GM12892 (cell line): ENCODE data around the gene IFT20.

Experiments used
- DNase-seq: peaks from one replicate; pipeline ENCODE4 v3.0.0; 2011; ENCODE audit not compliant: insufficient read length
- FAIRE-seq: peaks from 2 replicates; lab custom pipeline; 2011; peaks lifted over from hg19 to GRCh38; lab: Jason Lieb, UNC
- POLR2A ChIP-seq: IDR thresholded peaks from 2 replicates; pipeline ENCODE4 v1.6.1; 2011; ENCODE audit warnings: low read depth, low read length, control low read depth
- POLR2AphosphoS5 ChIP-seq: IDR thresholded peaks from 2 replicates; pipeline ENCODE4 v1.6.1; 2011; ENCODE audit warnings: low read depth, low read length, control low read depth
- TAF1 ChIP-seq: IDR thresholded peaks from 2 replicates; pipeline ENCODE4 v1.6.1; 2011; ENCODE audit warnings: low read depth, mild to moderate bottlenecking, control low read depth, low read length, borderline replicate concordance

Gene IFT20

DNA sequence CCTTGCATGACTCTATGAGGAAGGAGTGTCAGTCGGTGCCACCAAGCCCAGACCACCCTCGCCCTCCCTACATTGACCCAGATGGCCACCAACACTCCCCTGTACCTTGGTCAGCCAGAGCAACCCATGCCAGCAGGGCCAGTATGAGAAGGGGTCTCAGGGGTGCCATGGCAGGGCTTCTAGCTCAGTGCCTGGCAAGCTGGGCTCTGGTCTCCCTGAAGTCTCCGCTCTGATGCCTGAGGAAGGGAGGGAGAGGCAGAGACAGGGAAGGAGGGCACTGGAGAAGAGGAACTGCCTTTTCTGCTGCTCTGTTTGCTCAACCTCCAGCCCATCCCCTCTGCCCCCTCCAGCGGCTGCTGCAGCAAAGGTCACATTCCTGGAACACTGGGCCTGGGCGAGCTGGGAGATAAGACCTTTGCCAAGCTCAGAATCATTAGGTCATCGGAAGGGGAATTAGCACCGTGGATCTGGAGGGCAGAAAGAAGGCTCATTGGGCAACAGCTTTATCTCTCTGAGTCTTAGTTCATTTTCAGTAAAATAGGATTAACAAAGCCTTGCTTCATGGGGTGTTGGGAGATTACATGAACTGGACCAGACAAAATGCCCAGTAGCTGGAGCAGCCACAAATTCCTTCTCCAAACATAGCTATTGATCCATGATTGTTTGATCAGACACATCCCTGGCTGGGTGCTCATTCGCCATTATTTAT, 34.9 kb upstream of the IFT20 start, which contains the start of gene VTN:
Gene VTN (minus strand): TSS at position 273 of the 709 bp plus-strand sequence. CDS start 104 bp downstream, at position 169.
- no peak for TF ChIP-seq POLR2AphosphoS5
- TF ChIP-seq POLR2A, result no peak
- TF ChIP-seq TAF1, result no peak
- FAIRE-seq, result no peak
- no peak for DNase-seq

GRCh38 chr17:28369684-28370034, 34.4 kb upstream of the IFT20 start:
- FAIRE-seq (no peak), DNase-seq (no peak)
- TF ChIP-seq POLR2AphosphoS5 (no peak), TAF1 (no peak), POLR2A (no peak)

- no peak for TF ChIP-seq POLR2A
- no peak for TF ChIP-seq POLR2AphosphoS5
- TF ChIP-seq TAF1, result no peak
- no peak for FAIRE-seq
- DNase-seq, result no peak
Observed at GRCh38 chr17:28368915-28369683, 33.8 kb upstream of the IFT20 start.

DNA sequence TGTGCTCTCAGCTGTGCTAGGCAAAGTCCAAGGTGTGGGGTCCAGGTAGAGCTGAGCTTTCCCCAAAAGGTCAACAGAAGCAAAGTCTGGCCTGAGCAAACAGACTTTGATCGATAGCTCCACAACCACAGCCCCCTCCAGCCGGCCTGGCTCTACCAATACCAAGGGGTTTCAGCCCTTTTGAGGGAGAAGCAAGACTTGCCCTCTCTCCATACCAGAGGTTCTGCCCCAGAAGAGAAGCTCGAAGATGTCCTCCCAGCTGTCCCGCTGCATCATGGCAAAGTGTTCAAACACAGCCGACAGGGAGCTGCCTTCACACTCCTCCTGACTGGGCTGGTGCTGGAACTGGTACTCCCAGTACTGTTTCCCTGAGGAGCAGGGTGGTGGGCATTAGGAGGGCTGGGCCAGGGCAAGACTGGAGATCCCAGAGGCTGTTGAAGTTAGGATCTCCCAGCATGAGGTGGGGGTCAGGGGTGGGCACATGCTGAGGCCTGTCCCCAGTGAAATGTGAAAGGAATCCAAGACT, 33.1 kb upstream of the IFT20 start:
- no peak for TF ChIP-seq POLR2A
- no peak for TF ChIP-seq POLR2AphosphoS5
- no peak for TF ChIP-seq TAF1
- DNase-seq, result no peak
- FAIRE-seq, result no peak

- TF ChIP-seq POLR2AphosphoS5, result peak; percentile 37; the same call in 1 of the 2 replicates
- TF ChIP-seq TAF1, result no peak
- FAIRE-seq (no peak), DNase-seq (no peak)
Observed at GRCh38 chr17:28367641-28368305, 32.5 kb upstream of the IFT20 start.

GRCh38 chr17:28366605-28367004, 31.3 kb upstream of the IFT20 start:
- TF ChIP-seq TAF1, result no peak
- no peak for TF ChIP-seq POLR2AphosphoS5
- DNase-seq, result no peak
- FAIRE-seq, result no peak

GRCh38 chr17:28365487-28365886, 30.2 kb upstream of the IFT20 start:
- DNase-seq (no peak), FAIRE-seq (no peak)
- no peak for TF ChIP-seq TAF1
- no peak for TF ChIP-seq POLR2AphosphoS5
- TF ChIP-seq POLR2A, result no peak

DNA sequence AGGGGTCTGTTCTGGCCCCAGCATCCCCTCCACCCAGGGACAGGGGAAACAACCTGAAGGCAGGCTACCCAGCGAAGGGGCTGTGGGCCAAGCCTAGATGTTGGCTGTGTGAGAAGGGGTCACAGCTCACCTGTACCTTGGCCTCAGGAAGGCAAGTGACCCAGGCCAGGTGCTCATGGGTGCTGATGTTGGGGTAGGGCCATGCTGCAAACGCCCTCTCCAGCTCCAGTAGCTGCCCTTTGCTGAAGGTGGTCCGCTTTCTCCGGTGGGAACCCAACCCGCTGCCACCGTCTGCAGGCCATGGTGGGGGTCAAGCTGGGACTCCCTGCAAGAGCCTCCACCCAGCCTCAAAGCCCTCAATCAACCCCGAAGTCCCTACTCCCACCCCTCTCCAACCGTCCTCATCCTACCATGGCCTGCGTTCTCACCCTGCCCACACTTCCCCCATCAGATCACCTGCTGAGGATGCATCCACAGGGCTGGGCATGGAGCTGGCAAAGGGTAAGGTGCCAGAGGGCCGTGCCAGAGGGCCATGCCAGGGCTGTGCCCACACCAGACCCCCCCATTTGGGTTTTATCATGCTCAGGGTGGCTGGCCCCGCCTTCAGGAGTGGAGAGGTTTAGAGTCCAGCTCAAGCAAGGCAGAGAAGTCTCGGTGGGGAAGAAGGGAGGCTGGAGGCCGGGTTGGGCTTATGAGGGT, 29.5 kb upstream of the IFT20 start, which contains the start of gene SEBOX:
Gene SEBOX (minus strand): TSS at position 535 of the 699 bp plus-strand sequence. CDS start 48 bp downstream, at position 487.
- FAIRE-seq, result no peak
- DNase-seq, result no peak
- TF ChIP-seq TAF1 (no peak), POLR2A (peak; percentile 29; the same call in 1 of the 2 replicates), POLR2AphosphoS5 (no peak)

DNA sequence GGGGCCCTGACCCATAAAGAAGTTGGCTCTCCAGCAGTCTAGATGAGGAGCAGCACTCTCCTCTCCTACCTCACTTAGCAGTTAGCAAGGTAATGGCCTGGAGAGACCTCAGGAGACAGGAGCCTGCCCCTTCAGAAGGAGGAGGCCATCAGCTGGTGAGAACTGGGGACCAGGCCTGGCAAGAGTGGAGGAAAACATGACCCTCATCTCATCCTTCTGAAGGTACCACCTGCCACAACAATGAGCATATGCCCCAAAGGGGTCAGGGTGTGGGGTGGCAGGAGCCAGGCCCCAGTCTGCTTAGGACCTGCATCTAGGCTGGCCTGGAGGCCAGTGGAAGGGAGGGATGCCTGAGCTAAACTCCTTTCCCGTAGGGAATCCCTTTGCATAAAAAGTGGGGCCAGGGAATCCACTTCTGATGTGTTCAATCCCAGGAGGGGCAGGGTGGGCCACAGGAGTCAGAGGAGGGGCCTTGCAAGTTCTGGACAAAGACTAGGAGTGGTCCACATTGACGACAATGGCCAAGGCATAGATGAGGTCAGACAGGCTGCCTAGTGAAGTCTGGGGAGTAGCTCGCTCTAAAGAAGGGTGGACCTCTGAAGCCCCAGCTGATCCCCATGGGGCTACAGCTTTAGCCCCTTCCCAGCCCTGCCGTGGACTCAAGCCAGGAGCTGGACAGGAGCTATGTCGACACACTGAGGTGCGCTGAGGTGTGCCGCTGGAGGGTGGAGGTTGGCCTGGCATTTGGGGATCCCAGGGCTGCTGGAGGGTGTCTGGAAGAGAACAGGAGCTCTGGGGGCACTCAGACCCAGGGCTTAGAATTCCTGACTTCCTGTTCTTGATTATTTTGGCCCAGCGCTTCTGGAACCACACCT, 28.7 kb upstream of the IFT20 start:
- TF ChIP-seq TAF1, result no peak
- TF ChIP-seq POLR2AphosphoS5, result no peak
- TF ChIP-seq POLR2A, result no peak
- FAIRE-seq (no peak), DNase-seq (no peak)

DNA sequence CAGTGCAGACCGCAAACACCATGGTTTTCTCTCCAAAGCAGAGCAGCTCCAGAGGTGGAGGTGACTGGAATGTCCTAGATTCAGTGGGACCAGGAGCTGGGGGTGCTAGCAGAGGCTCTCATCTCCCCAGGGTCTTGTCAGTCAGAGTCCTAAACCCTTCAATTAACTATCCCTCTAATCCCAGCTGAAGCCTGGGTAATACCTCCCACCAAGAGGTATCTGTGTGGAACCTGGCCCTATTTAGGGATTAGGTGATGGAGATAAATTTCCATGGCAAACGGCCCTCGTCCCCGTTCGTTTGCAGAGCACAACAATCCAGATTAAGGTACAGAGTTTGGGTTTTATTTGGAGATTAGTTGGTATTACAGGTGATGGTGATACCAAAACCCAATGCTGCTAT, 27.9 kb upstream of the IFT20 start:
- no peak for TF ChIP-seq POLR2A
- TF ChIP-seq POLR2AphosphoS5, result no peak
- TF ChIP-seq TAF1, result no peak
- no peak for DNase-seq
- FAIRE-seq, result no peak

DNA sequence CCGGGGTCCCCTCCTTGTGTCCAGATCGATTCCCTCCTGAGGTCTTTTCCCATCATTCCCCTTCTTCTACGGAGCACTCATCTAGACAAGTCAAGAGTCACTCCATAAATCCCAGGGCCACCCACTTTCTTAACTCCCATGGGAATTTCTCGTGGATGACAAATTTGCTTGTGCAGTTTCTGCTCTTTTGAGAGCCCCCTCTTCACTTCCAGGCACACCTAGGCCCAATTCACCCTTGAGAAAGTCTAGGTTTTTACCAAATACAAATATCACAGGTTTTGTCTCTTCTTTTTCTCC, 22.6 kb upstream of the IFT20 start:
- FAIRE-seq, result no peak
- DNase-seq, result no peak
- TF ChIP-seq POLR2AphosphoS5, result no peak
- no peak for TF ChIP-seq TAF1
- TF ChIP-seq POLR2A, result no peak
